Natural killer cell (primary cell): ENCODE results near the gene GLYATL1. TPM values are rescaled to one million over a fixed set of nuclear protein-coding genes. Genes with fewer than 3 reads are reported as not detected.

Experiments
- ATAC-seq, 3 donors: fragments of 150-1000 bp in 2 of 3; fragments of 200-7000 bp in 1 of 3; cut with Tn5 transposase; 1 replicate in 1 of 3; 2 replicates in 2 of 3; pipeline ENCODE4 v1.10.0; 2021; ENCODE audit warnings: mild to moderate bottlenecking in 2 of 3, moderate library complexity in 2 of 3
- DNase-seq, 2 donors: peaks; one replicate each; pipeline versions ENCODE4 v3.0.0 to v3.0.0-alpha.2; 2013 to 2021; ENCODE audit warnings: mixed read lengths in 1 of 2
- H3K27ac ChIP-seq: one replicate; pipeline ENCODE4 v1.5.1; 2013; ENCODE audit warnings: mild to moderate bottlenecking, low read length
- H3K27me3 ChIP-seq: one replicate; pipeline ENCODE4 v1.6.1; 2013; ENCODE audit warnings: low read length; ENCODE audit not compliant: control insufficient read depth, insufficient read depth
- H3K36me3 ChIP-seq: one replicate; pipeline ENCODE4 v1.6.1; 2013; ENCODE audit warnings: low read length; ENCODE audit not compliant: control insufficient read depth, insufficient read depth
- H3K4me1 ChIP-seq: one replicate; pipeline ENCODE4 v1.6.1; 2013; ENCODE audit warnings: low read length; ENCODE audit not compliant: control insufficient read depth, insufficient read depth
- H3K4me3 ChIP-seq: one replicate; pipeline ENCODE4 v1.5.1; 2013; ENCODE audit warnings: low read length
- H3K9me3 ChIP-seq: one replicate; pipeline ENCODE4 v1.6.1; 2013; ENCODE audit warnings: low read length; ENCODE audit not compliant: control insufficient read depth, insufficient read depth
- H3K27ac Mint-ChIP-seq, 2 donors: one replicate each; pipeline ENCODE4 v1.8.0; 2022; ENCODE audit warnings: mild to moderate bottlenecking in 2 of 2, mixed read lengths in 2 of 2, moderate library complexity in 1 of 2
- H3K27me3 Mint-ChIP-seq, 2 donors: one replicate each; pipeline ENCODE4 v1.8.0; 2022; ENCODE audit warnings: low read depth in 2 of 2, mixed read lengths in 2 of 2
- H3K36me3 Mint-ChIP-seq: one replicate; pipeline ENCODE4 v1.8.0; 2022; ENCODE audit warnings: mixed read lengths
- H3K4me1 Mint-ChIP-seq, 2 donors: one replicate each; pipeline ENCODE4 v1.8.0; 2022; ENCODE audit warnings: mixed read lengths in 2 of 2
- H3K4me3 Mint-ChIP-seq: one replicate; pipeline ENCODE4 v1.8.0; 2022; ENCODE audit warnings: mild to moderate bottlenecking, moderate library complexity, mixed read lengths
- H3K9me3 Mint-ChIP-seq, 2 donors: one replicate each; pipeline ENCODE4 v1.8.0; 2022; ENCODE audit warnings: mixed read lengths in 2 of 2
- WGBS: methylation state at CpG from one replicate; pipeline ENCODE4 v1.1.7; 2013; ENCODE audit warnings: missing lambda C conversion rate; ENCODE audit not compliant: insufficient coverage; 5-methylcytosine and 5-hydroxymethylcytosine counted together
- intact Hi-C: fragments of 100-400 bp; cut with micrococcal nuclease; formaldehyde crosslinking; loops from one replicate; pipeline ENCODE4 v1.14.2; 2022
- total RNA-seq, 4 donors: library from RNA; stranded (reverse); fragments of 120-200 nt in 1 of 4; gene quantifications; one replicate each; pipeline versions ENCODE4 v1.2.3 to v1.2.4, GENCODE V29; 2013 to 2022
- TF ChIP-seq, protein P1 (sequence below): fragments of 200-600 bp; IDR thresholded peaks from one replicate; pipeline ENCODE4 v1.8.0; 2022; ENCODE audit warnings: antibody characterized with exemption

GLYATL1 gene
- total RNA-seq, 3 donors from 2014 or later (not counting 1 experiment from before 2014, with no cell fraction given) = not detected

- peaks cover 0 to 12% of the 10 kb centered on the region in 2 donors for H3K4me1 Mint-ChIP-seq
- no peak overlapping the region for H3K4me3 Mint-ChIP-seq
- peaks cover 15 to 28% of the 10 kb centered on the region in 2 donors for H3K27me3 Mint-ChIP-seq
- no peak overlapping the region for H3K27ac ChIP-seq
- peaks cover 2% of the 10 kb centered on the region for H3K27me3 ChIP-seq
- no peaks in the 10 kb centered on the region for H3K9me3 Mint-ChIP-seq
- H3K36me3 ChIP-seq = no peaks in the 10 kb centered on the region
- TF ChIP-seq, protein P1, sequence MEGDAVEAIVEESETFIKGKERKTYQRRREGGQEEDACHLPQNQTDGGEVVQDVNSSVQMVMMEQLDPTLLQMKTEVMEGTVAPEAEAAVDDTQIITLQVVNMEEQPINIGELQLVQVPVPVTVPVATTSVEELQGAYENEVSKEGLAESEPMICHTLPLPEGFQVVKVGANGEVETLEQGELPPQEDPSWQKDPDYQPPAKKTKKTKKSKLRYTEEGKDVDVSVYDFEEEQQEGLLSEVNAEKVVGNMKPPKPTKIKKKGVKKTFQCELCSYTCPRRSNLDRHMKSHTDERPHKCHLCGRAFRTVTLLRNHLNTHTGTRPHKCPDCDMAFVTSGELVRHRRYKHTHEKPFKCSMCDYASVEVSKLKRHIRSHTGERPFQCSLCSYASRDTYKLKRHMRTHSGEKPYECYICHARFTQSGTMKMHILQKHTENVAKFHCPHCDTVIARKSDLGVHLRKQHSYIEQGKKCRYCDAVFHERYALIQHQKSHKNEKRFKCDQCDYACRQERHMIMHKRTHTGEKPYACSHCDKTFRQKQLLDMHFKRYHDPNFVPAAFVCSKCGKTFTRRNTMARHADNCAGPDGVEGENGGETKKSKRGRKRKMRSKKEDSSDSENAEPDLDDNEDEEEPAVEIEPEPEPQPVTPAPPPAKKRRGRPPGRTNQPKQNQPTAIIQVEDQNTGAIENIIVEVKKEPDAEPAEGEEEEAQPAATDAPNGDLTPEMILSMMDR = no peak
- intact Hi-C loops = no loop called here
- WGBS = 93% methylated on average over 5 of the region's 5 CpGs
- no peaks in the 10 kb centered on the region for H3K36me3 Mint-ChIP-seq
- no peak overlapping the region for H3K4me3 ChIP-seq
- no peak for DNase-seq
- no peaks in the 10 kb centered on the region for H3K9me3 ChIP-seq
- H3K4me1 ChIP-seq = no peaks in the 10 kb centered on the region
- no peak overlapping the region for H3K27ac Mint-ChIP-seq
- no peak for ATAC-seq
Observed at GRCh38 chr11:58926251-58926650, 13.0 kb upstream of the GLYATL1 start.

DNA sequence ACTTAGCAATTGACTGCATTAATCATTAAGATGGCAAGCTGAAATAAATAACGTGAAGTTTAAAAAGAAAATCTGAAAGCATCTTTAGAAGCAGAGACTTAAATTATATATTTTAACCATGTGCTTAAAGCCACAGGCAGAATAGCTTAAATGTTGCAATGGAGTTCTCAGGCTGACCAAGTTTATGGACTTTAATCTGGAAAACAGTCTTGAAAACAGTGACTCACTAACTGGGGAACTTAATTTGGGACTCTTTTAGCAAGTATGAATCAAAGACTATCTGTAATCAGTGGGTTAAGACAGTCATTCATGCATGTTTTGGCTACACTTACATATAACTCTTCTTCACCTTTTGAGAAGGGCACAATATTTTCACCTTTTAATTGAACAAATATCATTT lies 12.6 kb upstream of the GLYATL1 start:
- intact Hi-C loops = no loop called here
- H3K9me3 Mint-ChIP-seq = no peaks in the 10 kb centered on the region
- H3K36me3 Mint-ChIP-seq = no peaks in the 10 kb centered on the region
- Histone ChIP-seq H3K4me1 (no peaks in the 10 kb centered on the region), H3K36me3 (no peaks in the 10 kb centered on the region), H3K9me3 (no peaks in the 10 kb centered on the region), H3K4me3 (no peak overlapping the region), H3K27ac (no peak overlapping the region), H3K27me3 (peaks cover 2% of the 10 kb centered on the region)
- ATAC-seq (no peak), DNase-seq (no peak)
- peaks cover 15 to 28% of the 10 kb centered on the region in 2 donors for H3K27me3 Mint-ChIP-seq
- 80% methylated on average over 1 of the region's 1 CpG for WGBS
- TF ChIP-seq, protein P1 = no peak
- H3K4me3 Mint-ChIP-seq = no peak overlapping the region
- peaks cover 0 to 12% of the 10 kb centered on the region in 2 donors for H3K4me1 Mint-ChIP-seq
- H3K27ac Mint-ChIP-seq = no peak overlapping the region

DNA sequence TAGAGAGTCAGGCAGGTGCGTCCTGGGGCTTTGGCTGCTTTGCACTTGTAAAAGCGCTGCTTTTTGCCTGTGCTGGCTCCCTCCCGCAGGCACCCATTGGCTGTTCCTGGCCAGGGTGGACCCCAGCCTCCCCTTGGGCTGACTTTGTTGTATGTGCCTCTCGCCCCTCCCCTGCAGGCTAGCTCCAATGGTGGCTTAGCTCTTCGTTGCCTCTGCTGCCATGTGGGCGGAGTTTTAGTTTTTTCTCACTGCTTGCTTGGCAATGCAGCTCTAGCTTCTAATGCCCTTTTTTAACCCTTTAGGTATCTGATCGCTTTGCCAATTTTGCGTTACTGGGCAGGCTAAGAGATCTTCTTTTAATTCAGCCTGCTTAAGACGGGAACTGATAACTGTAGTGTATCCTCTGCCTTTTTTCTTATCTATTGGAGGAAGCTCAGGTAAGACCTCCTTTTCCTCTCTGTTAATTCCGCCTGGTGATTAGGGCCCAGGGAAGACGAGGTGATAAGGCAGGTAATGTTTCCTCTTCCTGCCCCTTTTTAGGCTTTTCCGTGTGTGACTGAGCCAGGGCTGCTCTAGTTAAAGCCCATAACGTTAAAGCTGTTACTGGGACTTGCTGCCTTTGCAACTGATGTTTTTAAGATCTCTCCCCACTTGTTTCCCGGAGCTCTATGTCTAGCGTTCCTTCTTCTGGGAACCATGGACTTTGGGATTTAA lies 11.7 kb upstream of the GLYATL1 start:
- 7% methylated on average over 15 of the region's 15 CpGs for WGBS
- H3K4me3 ChIP-seq = no peak overlapping the region
- H3K27me3 Mint-ChIP-seq = peaks cover 15 to 28% of the 10 kb centered on the region in 2 donors

More for the DNA sequence above, 11.7 kb upstream of the GLYATL1 start:
- ATAC-seq (no peak), DNase-seq (peak in 1 of 2 donors; percentile 59)
- no peaks in the 10 kb centered on the region for H3K36me3 ChIP-seq
- Mint-ChIP-seq H3K36me3 (no peaks in the 10 kb centered on the region), H3K27ac (no peak overlapping the region), H3K9me3 (no peaks in the 10 kb centered on the region), H3K4me3 (no peak overlapping the region), H3K4me1 (peaks cover 0 to 12% of the 10 kb centered on the region in 2 donors)
- peaks cover 2% of the 10 kb centered on the region for H3K27me3 ChIP-seq
- TF ChIP-seq, protein P1 = no peak
- H3K9me3 ChIP-seq = no peaks in the 10 kb centered on the region
- intact Hi-C loops = no loop called here
- H3K27ac ChIP-seq = no peak overlapping the region
- no peaks in the 10 kb centered on the region for H3K4me1 ChIP-seq
